Transverse colon (tissue), 4 donors: ENCODE data around the gene GNG7.

Experiments used
- EP300 ChIP-seq: sonication (generic); formaldehyde crosslinking; IDR thresholded peaks from one replicate; pipeline ENCODE4 v1.6.1; 2017; ENCODE audit warnings: antibody characterized with exemption, low read depth
- POLR2AphosphoS5 ChIP-seq, 3 donors: sonication (generic); formaldehyde crosslinking; IDR thresholded peaks; one replicate each; pipeline ENCODE4 v1.6.1; 2016; ENCODE audit warnings: antibody characterized with exemption in 3 of 3
- TF ChIP-seq, protein P1 (sequence below), 5 experiments: fragments of 200-600 bp in 3 of 5; fragments of 450-650 bp in 2 of 5; sonication (generic) in 3 of 5; IDR thresholded peaks; 1 replicate in 2 of 5; 2 replicates in 3 of 5; pipeline ENCODE4 v1.5.1; 2016 to 2017; ENCODE audit warnings: antibody characterized with exemption in 5 of 5, inconsistent platforms in 3 of 5, mild to moderate bottlenecking in 2 of 5, moderate library complexity in 1 of 5

DNA sequence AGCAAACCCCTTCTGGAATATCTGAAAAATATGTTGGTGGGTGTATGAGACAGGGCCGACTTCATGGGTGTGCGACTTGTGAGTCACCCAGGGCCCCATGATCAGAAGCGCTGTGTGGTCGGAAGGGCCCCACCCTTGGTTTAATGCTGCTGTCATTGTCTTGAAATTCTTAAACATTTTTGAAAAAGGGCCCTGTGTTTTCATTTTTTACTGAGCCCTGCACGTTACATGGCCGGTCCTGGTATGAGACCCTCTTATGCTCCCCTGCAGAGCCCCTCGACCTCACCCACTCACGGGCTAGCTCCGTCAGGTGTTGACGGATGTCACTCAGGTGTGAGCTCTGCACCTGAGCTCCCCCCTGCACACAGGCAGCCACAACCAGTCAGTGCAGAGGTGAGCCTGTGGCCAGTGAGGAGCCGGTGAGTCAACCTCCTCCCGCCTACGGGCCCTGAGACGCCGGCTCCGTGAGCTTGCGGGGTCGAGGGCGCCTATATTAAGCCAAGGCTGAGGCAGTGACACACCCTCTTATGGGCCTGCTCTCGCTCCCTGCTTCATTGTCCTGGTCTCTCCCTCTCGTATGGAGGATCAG is 198.9 kb downstream of the GNG7 start:
- TF ChIP-seq EP300 (no peak), POLR2AphosphoS5 (IDR thresholded peaks at IDR 0.05) (no peak)
- TF ChIP-seq, protein P1, sequence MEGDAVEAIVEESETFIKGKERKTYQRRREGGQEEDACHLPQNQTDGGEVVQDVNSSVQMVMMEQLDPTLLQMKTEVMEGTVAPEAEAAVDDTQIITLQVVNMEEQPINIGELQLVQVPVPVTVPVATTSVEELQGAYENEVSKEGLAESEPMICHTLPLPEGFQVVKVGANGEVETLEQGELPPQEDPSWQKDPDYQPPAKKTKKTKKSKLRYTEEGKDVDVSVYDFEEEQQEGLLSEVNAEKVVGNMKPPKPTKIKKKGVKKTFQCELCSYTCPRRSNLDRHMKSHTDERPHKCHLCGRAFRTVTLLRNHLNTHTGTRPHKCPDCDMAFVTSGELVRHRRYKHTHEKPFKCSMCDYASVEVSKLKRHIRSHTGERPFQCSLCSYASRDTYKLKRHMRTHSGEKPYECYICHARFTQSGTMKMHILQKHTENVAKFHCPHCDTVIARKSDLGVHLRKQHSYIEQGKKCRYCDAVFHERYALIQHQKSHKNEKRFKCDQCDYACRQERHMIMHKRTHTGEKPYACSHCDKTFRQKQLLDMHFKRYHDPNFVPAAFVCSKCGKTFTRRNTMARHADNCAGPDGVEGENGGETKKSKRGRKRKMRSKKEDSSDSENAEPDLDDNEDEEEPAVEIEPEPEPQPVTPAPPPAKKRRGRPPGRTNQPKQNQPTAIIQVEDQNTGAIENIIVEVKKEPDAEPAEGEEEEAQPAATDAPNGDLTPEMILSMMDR (IDR thresholded peaks at IDR 0.05): no peak
